Caki2 (cell line): ENCODE results near the gene AANAT. TPM values are rescaled to one million over a fixed set of nuclear protein-coding genes. Genes with fewer than 3 reads are reported as not detected.

Experiments used
- DNase-seq: peaks from one replicate; pipeline ENCODE4 v3.0.0-alpha.2; 2015; ENCODE audit warnings: low read depth
- in situ Hi-C: cut with HindIII; loops from 2 replicates; pipeline ENCODE4 v1.10.0; 2016; ENCODE audit warnings: low sequenced_read_pairs, low pct_unique_long_range_greater_than_20kb, mixed read lengths
- total RNA-seq: library from RNA; depleted of rRNA; stranded (reverse); fragments of >200 nt; shearing (Covaris generic); gene quantifications from 2 replicates; pipeline ENCODE4 v1.2.3, GENCODE V29; 2014; ENCODE audit warnings: low replicate concordance

Gene AANAT
- total RNA-seq, 1 experiment from 2014 or later, result not detected

DNA sequence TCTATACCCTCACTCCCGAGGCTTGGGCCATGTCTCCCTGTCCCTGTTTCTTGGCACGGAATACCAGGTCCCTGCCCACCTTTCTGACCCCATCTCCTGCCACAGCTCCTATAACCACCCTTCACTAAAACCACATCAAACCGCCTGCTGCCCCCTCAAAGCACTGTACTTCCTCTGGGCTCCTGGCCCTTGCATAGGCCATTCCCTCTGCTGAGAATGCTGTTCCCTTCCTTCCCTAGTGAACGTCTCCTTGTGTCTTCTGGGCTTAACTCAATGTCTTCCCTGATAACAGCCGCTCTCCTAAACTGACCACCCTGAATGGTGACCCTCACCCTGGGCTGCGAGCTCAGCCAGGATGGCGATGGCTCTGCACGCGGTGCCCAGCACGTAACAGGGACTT, 10.7 kb downstream of the AANAT start:
- DNase-seq, result no peak
- in situ Hi-C loops, result no loop called here

DNA sequence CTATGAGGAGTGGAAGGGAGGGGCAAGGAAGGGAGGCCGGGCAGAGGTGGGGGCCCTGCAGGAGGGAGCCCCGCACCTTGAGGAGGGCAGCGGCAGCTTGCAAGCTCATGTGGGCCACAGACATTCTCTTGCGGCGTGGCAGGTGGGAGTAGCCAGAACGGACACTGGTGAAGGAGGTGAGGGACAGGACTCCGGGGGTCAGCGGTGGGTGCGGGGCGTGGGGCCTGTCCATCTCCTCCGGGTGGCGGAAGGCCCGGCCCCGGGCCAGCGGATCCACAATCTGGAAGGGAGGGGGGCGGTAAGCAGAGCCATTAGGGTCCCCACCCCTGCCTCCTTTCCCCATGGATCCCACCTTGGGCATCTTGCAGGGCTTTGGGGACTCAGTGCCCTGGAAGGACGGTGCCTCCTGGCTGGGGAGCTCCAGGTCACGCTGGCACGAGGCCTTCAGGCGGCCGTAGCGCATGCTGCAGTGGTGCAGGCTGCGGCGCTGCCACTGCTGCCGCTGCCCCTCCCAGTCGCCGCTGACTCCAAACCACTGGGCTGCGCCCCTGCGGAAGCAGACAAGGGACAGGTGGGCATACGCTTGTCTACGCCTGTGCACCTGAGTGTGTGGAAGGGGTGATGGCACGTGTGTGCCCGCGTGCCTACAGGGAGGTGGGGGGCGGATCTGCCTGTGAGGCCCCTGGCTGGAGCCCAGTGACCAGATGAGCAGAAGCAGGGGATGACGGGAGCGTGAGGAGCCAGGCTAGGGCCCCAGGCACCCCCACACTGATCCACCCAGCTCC, 11.5 kb downstream of the AANAT start:
- in situ Hi-C loops, result no loop called here
- no peak for DNase-seq

DNA sequence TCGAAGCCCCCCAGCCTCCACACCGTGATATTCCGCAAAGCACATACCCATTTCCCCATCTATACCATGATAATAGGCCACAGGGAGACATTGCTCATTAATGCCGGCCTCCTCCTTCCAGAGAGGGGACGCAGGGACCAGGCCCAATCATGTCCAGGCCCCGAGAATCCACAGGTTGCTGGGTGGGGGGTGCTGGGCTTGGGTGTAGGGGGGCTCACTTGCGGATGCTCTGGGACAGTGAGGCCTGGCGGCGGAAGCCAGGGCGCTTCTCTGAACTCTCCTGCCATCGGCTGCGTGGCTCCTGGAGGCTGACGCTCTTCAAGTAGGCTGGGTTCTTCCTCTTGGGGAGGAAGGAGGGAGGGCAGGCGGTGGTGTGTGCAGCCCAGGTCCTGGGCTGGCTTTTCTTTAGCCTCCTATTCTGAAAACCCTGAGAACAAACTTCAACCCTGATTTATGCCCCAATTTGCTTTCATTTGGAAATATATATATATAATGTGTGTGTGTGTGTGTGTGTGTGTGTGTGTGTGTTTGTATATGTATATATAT, 12.2 kb downstream of the AANAT start:
- DNase-seq, result no peak
- in situ Hi-C loops, result no loop called here

DNA sequence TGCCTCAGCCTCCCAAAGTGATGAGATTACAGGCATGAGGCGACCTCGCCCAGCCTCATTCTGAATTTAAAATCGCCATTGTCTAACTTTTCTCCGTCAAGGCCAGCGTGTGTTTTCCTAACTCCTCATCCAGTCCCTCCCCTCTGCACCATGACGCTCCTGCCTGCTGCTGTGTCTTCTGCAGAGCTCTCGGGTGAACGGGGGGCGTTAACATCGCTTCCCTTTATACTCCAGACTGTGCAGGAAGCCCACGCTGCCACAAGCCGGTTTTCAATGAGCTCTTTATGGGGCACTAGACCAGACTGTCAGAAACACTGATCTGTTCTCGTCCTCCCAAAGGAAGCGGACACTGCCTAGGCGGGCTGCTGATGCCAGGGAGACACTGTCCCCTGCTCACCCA, 13.2 kb downstream of the AANAT start:
- in situ Hi-C loops, result no loop called here
- DNase-seq, result no peak

DNA sequence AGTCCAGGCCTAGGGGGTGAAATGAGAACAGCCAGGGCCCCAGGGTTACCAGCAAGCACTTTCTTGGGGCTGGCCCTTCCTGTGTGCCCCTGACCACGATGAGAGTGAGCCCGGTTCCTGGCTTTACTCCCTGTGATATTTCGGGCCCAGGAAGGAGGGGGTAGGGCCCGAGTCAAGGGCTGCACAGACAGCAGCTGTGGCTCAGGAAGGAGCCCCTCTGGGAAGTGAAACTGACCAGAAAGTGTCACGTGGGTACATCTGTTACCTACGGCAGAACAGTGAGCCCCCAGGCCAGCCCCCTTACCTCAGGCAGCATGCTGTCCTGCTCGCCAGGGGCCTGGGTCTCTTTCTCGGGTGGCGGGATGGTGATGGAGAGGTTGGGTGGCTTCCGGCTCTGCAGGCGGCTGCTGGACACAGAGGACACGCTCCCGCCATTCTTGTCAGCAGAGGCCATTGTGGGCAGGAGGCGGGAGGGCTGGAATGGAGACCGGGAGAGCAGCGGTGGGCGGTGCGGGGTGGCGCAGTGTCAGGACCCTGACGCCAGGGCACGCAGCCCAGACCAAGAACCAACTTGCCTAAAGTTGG, 13.8 kb downstream of the AANAT start:
- DNase-seq, result no peak
- in situ Hi-C loops, result no loop called here

DNA sequence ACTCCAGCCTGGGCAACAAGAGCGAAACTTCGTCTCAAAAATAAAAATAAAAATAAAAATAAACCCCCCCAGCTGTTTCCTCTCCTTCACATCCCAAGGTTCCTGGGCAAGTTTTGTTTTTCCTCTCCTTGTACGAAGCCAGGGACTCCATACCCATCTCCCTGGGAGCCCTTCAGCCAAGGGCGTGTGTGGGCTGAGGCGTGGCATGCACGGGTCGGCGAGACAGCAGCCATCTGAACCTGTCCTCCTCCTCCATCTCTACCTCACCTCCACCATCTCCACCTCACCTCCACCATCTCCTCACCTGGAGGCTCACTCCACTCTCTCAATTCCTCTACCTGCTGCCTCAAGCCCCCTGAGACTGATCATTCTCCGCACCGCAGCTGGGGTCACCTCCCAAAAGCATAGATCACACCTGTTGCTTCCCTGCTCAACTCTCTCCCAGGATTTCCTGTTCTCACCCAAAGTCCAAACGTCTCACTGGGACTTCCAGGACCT, 16.9 kb downstream of the AANAT start:
- in situ Hi-C loops, result no loop called here
- DNase-seq, result no peak

DNA sequence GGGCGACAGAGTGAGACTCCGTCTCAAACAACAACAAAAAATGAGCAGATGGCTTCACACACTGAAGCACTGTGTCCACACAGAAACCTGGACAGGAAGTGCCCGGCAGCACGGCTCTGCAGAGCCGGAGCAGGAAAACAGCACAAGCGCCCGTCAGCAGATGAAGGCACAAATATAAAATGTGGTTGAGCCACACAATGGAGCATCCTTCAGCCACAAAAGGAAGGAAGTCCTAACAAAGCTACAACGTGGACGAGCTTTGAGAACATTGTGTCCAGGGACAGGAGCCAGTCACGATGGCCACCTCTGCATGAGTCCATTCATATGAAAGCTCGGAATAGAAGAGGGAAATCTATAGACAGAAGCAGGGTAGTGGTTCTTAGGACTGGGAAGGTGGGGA, 18.2 kb downstream of the AANAT start:
- DNase-seq, result no peak
- in situ Hi-C loops, result no loop called here

DNA sequence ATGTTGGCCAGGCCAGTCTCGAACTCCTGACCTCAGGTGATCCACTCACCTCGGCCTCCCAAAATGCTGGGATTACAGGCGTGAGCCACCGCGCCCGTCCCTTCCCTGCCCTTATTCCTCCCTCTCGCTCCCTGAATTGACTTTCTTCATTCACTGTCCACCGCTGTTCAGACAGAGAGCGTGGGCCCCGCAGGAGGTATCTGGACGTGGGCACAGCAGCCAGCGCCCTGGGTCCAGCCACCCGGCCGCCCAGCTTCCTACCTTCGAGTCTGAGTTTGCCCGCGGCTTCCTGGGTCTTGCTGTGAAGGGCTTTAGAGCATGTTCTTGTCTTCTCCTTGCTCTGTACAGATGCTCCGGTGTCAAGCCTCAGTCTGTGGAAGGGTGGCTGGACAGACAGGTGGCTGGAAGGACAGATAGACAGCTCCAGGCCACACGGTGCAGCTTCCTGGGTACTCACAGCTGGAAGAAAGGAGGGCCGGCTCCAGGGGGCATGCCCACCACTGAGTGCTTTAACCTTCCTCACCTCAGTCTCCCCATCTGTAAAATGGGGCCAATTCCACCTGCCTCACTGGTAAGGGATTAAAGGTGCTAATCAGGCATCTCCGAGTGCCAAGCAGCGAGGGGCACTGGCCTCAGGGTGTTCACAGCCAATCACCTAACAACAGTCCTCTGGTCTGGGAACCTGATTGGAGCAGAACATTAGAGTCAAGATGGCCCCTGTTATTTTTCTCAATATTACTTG, 20.2 kb downstream of the AANAT start:
- DNase-seq, result no peak
- in situ Hi-C loops, result no loop called here

DNA sequence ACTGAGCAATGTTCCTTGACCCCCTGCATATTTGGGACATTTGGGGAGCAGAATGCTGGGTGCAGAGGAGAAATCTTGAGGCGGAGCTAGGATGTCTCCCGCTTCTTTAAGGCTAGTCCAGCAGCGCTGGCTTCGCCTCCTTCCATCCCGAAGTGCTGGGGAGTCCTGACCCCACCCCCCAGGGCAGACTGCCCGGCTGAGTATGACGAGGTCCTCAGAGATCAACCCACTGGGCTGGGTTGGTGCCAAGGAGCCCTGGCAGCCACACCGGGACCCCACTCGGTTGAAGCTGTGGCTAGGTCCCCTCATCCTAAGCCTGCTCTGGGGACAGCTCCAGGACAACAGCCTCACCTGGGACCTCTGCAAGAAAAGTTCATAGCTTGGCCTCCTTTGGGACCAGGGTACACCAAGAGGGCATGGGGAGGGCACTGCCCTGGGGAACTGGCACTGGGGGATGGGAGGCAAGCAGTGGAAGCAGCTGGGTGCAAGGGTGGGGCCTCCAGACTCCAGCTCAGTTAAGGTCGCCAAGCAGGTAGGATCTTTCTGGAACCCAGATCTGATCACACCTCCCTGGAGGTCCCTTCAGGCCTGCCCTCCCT, 22.8 kb downstream of the AANAT start:
- in situ Hi-C loops, result no loop called here

DNA sequence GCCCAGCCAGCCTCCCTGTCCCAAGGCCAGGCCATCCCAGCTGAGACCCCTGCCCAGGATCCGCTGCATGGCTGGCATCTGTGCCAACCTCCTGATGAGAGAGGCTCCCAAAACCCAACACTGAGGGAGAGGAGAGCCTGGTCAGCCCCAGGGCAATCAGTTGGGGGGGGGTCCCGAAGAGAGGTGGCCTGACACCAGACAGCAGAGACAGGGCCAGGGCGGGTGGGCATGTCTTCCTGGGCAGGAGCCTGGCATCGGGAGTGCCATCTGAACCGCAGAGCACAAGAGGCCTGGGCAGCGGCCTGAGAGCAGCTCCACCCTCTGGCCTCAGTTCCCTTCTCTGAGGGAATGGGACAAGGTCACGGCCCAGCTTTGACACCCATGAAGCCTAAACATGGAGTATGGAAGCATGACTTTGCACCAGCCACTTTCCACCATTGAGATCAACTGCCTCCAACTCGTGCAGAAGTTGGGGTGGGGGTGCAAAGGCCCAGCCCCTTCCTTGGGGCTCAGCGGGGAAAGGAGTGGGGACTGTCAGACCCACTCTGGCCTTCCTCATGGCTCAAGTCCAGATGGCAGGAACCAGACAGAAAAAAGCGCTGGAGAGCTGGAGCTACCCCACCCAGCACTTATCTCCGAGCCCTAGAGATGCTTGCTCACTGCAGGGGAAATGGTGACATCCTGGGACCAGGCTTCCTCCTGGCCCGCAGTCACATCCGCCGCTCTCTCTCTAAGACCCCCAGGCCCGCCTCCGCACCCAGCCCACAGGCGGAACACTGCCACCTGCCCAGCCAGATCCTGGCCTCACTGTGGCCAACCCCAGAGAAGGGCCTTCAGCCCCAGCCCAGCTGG, 24.1 kb downstream of the AANAT start:
- DNase-seq, result no peak

More for the DNA sequence above, 22.8 kb downstream of the AANAT start:
- no peak for DNase-seq

DNA sequence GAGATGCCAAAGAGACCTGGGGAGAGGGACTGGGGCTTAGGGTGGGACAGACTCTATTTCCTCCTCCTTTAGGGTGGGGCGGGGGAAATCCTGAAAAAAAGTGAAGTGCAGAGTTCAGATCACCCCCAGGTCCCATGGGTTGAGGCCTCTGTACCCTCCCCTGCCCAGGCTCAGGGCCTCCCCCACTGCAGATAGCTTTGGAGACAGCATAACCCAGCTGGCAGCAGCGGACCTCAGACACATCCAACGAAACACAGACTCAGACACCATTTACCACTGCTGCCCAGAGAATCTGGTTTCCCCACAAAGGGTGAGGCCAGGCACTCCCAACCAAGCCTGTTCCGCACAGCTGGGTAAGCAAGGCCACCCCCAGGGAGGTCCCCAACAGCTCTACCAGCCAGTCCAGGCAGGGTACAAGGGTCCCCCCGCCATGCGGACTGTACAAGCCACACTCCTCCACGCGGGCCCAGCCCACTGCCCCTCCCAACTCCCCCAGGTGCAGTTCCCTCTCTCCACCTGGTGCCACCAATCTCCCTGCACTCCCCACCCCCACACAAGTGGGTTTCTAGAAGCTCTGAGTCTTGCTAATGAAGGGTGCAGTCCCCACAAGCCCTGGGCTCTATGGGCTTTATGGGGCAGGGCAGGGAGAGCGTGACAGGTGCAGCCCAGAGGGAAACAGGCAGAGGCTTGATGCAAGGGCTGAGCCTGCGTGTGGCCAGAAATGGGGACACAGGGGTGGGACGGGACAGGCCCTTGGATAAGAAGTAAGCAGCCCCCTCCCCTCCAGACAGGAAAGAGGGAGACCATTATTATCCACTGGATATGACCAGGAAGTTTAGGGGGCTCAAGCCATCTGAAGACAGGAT, 25.0 kb downstream of the AANAT start:
- DNase-seq, result no peak
- in situ Hi-C loops, result no loop called here

More for the DNA sequence above, 24.1 kb downstream of the AANAT start:
- in situ Hi-C loops, result no loop called here

DNA sequence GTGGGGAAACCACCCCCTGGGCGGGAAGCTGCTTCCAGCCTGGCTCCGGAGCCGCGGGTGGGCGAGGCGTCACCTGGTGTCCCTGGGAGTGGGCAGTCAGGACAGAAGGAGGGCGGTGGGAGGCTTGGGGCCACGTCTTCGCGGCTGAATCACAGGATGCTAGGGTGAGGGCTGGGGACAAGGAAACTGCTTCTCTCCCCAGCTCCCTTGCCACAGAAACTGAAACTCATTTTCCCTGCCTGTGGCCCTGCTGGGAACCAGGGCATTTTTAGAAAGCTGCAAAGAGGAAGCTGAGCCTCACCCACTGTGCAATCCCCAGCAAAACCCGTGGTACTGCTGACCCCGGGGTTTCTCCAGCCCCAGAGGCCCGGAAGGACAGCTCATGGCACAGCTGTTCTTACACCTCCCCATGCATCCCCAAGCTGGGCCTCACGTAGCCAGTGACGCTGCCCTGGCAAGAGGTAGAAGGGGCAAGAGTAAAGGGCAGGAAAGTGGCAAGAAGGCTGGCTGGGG, 25.6 kb downstream of the AANAT start:
- in situ Hi-C loops, result no loop called here
- no peak for DNase-seq

DNA sequence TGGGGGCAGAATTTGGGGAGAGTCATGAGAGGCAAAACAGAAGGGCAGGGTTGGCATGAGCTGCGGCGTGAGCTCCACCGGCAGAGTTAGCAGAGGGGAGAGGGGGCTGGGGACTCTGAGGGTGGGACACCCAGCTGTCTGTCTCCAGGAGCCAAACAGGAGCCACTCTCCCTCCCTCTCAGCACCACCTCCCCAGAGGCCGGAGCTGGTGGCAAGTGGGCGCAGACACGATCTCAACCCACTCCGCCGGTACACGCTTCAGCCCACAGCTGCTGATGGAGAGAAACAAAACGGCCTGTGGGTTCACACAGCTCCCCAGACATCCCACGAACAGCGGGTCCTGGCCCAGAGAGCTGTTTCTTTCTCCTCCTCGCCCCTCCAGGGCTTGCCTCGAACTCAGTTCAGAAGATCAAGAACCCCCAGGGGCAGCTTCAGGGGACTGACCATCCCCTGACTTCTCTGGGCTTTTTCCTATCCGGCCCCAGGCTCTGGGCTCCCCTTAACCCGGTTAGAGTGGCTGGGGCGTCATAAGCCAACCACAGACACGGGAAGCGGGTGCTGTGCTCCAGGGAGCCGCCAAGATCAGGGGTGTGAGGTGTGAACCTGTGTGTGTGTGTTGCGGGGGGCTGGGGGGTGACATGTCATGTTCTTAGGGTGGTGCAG, 26.2 kb downstream of the AANAT start:
- DNase-seq, result no peak
- in situ Hi-C loops, result no loop called here

DNA sequence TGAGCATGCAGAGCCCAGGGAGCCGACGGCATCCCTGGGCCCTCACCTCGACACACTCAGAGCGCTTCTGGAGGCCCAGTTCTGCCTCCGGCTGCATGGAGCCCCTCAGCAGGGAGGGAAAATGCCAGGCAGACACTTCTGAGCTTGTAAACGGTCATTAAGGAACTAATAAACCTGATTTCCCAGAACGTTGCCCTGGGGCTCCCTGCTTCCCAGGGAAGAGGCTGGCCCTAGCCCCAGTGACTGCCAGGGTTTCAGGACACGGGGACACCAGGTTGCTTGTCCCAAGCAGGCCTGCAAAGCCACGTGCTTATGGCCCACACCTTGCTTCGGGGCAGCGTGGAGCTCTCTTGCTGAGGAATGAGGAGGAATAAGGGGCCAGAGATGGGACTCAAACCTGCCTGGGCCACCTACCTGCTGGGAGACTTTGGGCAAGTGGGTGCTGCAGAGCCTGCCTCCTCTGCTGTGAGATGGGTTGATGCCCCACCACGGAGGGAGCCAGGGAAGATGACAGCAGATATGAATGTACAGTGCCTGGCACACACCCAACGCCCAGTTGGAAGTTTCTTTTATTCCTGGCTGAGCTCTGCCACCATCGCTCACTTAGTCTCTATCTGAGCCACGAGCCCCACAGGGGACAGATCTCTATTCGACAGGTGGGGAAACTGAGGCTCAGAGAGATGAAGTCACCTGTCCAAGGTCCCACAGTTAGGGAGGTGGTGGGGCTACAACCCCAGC, 28.4 kb downstream of the AANAT start:
- DNase-seq, result no peak

DNA sequence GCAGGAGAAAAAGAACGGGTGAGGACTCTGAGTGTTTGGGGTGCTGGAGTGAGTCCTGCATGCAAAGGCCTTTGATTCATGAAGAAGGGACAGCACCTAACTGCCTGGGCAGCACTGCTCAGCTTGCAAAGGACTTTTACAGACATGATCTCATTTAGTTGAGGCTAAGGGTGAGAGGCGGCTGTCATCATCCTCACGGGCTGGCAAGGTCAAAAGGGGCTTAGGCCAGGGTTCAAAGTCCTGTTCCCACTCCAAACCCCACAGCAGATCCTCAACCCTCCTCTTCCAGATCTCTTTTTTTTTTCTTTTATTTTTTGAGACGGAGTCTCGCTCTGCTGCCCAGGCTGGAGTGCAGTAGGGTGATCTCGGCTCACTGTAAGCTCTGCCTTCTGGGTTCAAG, 29.1 kb downstream of the AANAT start:
- in situ Hi-C loops, result no loop called here

More for the DNA sequence above, 28.4 kb downstream of the AANAT start:
- in situ Hi-C loops, result no loop called here

DNA sequence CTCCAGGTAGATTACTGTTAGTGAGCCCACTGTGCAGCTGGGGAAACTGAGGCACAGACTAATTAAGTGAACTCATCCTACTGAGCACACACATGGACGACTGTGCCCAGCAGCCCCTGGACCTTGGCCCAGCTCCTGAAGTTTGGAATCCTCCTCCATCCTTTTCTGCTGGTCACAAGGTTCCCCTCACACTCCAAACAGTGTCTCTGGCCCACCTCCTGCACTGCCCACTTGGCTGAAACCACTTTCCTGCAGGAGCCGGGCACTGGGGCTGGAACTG, 30.2 kb downstream of the AANAT start:
- in situ Hi-C loops, result no loop called here
- no peak for DNase-seq

More for the DNA sequence above, 29.1 kb downstream of the AANAT start:
- no peak for DNase-seq
